HK-2 (cell line): ENCODE data around the gene SOCS6.
A peak's percentile ranks its signal among the peaks of the same experiment; 100 is the strongest.

Source experiments
- DNase-seq: peaks from one replicate; pipeline ENCODE4 v3.0.0-alpha.2; 2018; ENCODE audit not compliant: unreplicated experiment

SOCS6 gene

GRCh38 chr18:70288171-70288850 lies 534 bp upstream of the SOCS6 start:
- no peak for DNase-seq

GRCh38 chr18:70289351-70290312 lies 787 bp downstream of the SOCS6 start:
- DNase-seq: peak; percentile 44

DNA sequence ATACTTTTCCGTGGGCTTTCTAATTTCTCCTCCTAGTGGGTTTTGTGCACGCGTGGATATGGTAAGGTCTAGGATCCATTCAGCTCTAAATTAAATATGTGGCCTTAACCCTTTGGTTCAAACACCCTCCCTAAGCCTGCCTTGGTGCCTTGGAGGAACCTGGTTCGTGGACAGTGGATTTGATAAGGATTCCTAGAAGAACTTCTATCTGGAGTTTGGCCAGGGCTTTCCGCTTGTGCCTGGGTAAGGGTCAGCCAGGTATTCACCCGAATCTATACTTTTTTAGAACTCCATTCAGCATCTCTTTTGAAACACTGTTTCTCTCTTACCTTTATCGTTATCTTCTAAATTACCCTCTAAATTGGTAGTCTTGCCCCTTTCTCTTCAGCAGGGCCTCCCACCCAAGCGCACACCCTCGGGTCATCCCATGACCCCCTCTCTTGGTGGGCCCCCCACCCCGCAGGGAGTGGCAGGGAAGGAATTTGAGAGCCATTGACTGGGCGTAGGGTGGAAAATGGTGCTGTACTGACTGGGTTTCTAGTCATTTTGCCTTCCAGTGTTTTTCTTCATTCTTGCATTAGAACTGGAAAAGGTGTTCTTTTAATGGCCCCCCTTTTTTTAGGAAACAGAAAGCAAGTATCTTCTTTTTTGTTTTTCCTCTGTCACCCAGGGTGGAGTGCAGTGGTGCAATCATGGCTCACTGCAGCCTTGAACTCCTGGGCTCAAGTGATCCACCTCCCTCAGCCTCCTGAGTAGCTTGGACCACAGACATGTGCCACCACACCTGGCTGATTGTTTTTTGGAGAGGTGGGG lies 1.8 kb downstream of the SOCS6 start:
- DNase-seq: no peak

- no peak for DNase-seq
Observed at GRCh38 chr18:70291295-70291574, 2.4 kb downstream of the SOCS6 start.

DNA sequence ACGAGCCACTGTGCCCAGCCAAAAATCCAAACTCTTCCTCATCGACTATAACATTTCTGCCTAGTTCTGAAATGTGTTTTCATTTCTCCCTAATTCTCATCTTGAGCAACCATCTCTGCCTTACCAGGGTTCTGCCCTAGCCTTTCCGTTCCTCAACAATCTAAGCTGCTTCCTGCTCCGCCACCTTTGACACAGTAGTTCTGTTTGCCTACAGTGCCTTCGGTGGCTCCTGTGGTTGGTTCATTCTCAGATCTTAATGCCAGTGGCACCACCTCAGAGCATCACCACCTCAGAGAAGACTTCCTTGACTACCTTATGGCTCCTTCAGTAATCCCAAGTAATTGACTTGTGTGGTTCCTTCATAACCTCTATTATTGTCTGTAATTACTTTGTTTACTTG lies 3.8 kb downstream of the SOCS6 start:
- DNase-seq: no peak

GRCh38 chr18:70293166-70293565 lies 4.3 kb downstream of the SOCS6 start:
- no peak for DNase-seq

DNA sequence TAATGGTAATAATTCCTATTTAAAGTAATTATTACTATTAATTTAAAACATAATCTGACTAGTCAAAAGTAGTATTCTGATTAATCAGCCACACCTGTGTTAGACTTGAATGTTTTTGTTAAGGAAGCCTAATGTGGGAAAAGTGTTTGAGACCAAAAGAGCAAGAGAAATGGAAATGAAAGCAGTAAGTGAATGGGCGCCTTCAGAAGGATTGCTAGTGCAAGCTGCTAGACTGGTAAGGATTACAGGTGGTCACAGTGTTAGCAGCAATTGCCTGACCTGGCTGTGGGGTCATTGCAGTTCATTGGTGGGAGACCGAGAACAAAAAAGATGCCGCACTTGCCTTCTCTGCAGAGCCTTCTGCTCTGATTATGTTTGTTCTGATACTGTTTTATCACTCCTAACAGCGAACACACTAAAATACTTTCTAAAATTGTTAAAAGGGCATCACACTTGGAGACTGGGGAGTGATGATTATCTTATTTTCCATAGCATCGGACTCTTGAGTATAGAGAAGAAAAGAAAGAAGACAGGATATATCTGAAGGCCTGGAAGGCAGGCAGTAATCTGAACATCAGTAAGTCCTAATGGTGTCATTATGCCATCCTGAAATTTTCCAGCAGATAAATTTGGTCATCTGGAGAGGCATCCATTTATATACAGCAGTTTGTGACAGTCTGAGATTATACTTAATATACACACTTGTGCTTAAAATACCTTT lies 5.8 kb downstream of the SOCS6 start:
- DNase-seq: no peak

DNA sequence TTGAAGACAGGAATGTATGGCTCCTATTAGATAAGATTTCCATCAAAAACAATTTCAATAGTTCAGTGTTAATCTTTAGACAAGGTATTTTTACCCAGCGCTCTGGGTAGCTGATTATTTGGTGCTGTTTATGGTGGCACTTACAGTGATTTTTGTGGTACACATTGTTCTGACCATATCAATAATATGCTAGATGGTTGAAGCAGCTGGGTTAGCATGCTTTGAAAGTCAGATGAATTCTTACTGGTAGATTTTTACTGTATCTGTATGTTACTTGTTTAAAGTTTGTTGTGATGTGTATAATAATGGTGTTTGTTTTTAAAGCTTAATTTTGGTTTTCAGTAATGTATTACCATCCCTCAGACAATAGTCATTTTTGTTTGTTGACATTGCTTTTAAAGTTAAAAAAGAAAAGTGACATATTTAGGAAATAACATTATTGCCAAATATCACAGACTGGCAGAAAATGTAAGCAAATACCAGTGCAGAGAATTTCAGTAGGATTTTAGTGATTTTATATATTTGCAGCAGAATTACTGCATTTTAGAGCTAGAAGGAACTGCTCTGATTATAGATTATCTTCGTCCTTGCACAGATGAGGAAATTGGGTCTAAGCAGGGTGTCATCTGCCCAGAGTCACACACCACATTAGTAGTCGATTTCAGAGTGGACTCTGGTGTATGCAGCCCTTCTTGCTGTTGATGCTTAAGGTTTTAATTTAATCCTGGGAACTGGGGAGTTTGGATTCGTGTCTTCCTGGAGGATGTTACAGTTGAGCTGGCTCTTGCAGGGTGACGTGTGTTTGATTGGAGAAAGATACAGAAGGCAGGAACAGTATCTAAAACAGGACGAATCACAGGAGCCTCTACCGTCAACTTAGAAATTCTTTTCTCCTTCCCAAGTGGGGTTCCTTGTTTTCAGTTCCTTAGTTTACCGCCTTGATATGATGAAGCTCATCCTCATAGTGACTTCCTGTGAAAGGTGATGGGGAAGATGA lies 6.6 kb downstream of the SOCS6 start:
- DNase-seq: no peak

- no peak for DNase-seq
Observed at GRCh38 chr18:70296289-70296688, 7.4 kb downstream of the SOCS6 start.

- no peak for DNase-seq
Observed at GRCh38 chr18:70296781-70297180, 7.9 kb downstream of the SOCS6 start.

- no peak for DNase-seq
Observed at GRCh38 chr18:70299393-70299792, 10.5 kb downstream of the SOCS6 start.

- DNase-seq: no peak
Observed at GRCh38 chr18:70301667-70302066, 12.8 kb downstream of the SOCS6 start.

GRCh38 chr18:70308555-70309294 lies 19.9 kb downstream of the SOCS6 start:
- DNase-seq: no peak

DNA sequence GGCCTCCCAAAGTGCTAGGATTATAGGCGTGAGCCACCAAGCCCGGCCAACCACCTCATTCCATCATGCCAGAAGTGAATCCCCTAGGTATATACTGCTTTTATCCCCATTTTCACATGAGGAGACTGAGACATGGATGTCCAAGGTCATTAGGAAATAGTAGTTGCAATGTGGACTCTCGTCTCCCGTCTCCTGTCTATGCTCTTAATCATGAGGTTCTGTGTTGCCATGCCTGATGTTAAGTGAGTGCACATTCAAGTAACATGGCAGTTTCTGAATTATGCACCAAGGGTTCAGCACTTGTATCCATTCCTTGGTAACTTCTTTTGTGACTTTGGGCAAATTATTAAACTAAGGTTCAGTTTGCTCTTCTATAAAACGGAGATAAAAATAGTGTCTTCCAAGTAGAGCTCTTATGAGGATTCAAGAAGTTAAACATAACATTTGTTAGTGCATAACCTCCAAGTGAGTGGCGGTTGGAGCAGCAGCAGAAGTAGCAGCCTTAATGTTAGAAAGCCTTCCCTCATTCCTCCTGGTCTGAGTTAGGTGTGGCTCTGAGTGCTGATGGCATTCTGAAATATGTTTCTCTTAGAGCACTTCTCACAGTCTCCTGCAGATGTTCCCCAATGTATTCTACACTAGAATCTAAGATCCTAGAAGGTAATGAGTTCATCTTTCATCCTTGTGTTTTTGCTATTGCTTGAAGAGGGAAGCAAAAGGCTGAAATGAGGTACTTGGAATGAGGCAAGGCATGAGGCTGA lies 21.9 kb downstream of the SOCS6 start:
- DNase-seq: no peak

DNA sequence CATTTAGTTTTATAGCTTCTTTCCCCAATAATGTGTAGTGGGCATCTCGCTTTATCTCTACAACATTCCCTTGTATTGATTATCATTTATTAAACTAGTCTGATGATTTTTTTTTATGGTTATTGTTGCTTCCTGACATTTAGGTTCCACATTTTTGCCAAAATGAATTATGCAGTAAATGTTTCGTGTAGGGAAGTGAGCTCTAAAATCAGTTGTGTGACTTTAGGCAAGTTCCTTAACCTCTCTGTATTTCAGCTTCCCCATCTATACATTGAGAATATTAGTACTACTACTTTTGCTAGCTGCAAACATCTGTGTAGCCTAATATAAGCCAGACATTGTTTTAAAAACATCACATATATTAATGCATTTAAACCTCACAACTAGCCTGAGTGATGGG lies 22.9 kb downstream of the SOCS6 start:
- no peak for DNase-seq

DNA sequence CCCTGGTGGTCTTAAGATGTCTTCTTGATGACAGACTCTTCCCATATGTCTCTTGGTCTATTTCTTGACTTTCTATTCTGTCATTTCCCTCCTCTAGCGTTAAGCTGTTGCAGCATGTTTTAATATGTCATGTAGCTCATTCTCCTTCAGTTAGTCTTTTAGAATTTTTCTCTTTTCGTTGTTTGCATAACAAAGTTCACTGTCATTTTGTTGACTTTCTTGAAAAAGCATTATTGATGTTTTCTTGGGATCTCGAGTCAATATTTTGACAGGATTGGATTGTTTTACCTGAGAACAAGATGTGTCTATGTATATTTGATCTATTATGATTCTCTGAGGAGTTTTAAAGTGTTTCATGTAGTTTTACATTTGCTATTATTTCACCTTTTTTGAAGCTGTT lies 24.8 kb downstream of the SOCS6 start:
- DNase-seq: no peak

DNA sequence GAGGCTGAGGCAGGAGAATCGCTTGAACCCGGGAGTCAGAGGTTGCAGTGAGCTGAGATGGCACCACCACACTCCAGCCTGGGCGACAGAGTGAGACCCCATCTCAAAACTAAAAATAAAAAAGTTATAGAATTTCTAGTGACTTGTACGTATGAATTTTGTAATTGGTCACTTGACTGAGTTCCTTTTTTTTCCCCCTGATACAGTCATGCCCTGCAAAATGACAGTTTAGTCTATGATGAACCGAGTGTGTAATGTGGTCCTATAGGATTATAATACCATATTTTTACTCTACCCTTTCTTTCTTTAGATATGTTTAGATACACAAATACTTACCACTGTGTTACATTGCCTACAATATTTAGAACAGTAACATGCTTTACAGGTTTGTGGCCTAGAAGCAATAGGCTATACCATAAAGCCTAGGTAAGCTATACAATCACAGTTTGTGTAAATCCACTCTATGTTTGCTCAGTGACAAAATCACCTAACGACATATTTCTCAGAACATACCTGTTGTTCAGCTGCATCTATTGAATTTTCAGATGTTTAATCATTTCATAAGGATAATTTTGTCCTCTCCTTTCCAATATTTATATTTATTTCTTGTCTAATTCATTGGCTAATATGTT lies 25.4 kb downstream of the SOCS6 start:
- DNase-seq: no peak

DNA sequence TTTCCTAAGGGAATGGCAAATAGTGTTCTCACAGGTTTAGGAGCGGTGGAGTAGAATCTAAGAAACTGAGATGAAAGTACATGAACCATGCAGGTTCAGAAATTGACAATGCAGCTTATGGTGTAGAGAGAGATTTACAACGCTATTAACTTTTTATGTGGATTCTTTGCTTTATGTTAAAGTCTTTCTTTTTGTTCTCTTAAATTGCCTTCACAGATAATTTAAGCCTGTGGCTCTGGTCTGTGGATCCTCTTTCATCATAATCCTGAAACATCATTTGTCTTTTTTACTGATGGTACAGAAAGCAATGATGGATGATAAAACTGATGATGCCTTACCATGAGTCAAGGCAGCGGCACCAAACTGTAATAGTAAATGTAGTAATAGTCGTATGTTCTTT lies 30.3 kb downstream of the SOCS6 start:
- no peak for DNase-seq

DNA sequence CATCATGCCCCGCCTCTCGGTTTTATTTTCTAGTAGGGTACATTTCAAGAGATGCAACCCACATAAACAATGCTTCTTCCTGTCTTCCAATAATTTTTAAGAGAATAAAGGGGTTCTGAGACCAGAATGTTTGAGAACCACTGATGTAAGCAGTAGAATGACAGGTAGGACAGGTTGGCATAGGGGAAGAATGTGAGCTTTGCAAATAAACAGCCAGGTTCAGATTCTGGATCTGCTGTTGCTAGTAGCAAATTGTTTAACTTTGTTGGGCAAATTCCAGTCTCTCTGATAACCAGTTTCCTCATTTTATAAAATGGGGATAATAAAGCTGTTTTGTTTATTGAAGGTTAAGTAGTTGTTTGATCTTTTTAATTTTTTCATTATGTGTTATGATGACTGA lies 32.8 kb downstream of the SOCS6 start:
- DNase-seq: no peak
